Epithelial cell of proximal tubule (primary cell): ENCODE data around the gene CCDC9B. TPM values are rescaled to one million over a fixed set of nuclear protein-coding genes. Genes with fewer than 3 reads are reported as not detected.

Source experiments
- DNase-seq: peaks from one replicate; pipeline ENCODE4 v3.0.0-alpha.2; 2011; ENCODE audit warnings: low read depth
- H3K4me3 ChIP-seq: 2 replicates; pipeline ENCODE4 v1.5.1; 2011; ENCODE audit warnings: low read depth, mild to moderate bottlenecking, low read length
- CTCF ChIP-seq: conservative IDR thresholded peaks from 2 replicates; pipeline ENCODE4 v1.5.1; 2012; ENCODE audit warnings: low read depth, mild to moderate bottlenecking, low read length
- total RNA-seq: library from RNA; depleted of rRNA; stranded (reverse); fragments of >200 nt; gene quantifications from 2 replicates; pipeline ENCODE4 v1.2.3, GENCODE V29; 2015

The CCDC9B gene
- 4.6 and 10.7 TPM in 2 replicates for total RNA-seq

- TF ChIP-seq CTCF: no peak
- H3K4me3 ChIP-seq: peak within 1 kb of the TSS; percentile 65
- DNase-seq: no peak
Measured at GRCh38 chr15:40340740-40341400, at the start of gene CCDC9B. Gene CCDC9B (minus strand): TSS chr15:40340939. CDS start chr15:40340819, 120 bp downstream.

- no peak for DNase-seq
- no peak overlapping the region for H3K4me3 ChIP-seq
- TF ChIP-seq CTCF: no peak
Measured at GRCh38 chr15:40389824-40390595, 49.3 kb upstream of the CCDC9B start.

- no peak for DNase-seq
- TF ChIP-seq CTCF: no peak
- no peak overlapping the region for H3K4me3 ChIP-seq
Measured at GRCh38 chr15:40388941-40389823, 48.4 kb upstream of the CCDC9B start.

- DNase-seq: no peak
- H3K4me3 ChIP-seq: no peak overlapping the region
- TF ChIP-seq CTCF: no peak
Measured at GRCh38 chr15:40386480-40386879, 45.7 kb upstream of the CCDC9B start.

GRCh38 chr15:40382580-40383456 is 42.1 kb upstream of the CCDC9B start, which contains the start of gene KNSTRN:
Gene KNSTRN (plus strand): TSS chr15:40382721. CDS start chr15:40382836, 115 bp downstream.
- DNase-seq: peak; percentile 57
- no peak for TF ChIP-seq CTCF
- peak within 1 kb of the TSS; percentile 80 for H3K4me3 ChIP-seq
